Fibroblast of upper back skin (primary cell): ENCODE measurements around the gene CDKL5.

ENCODE experiments used
- DNase-seq: peaks from one replicate; pipeline ENCODE4 v3.0.0-alpha.2; 2013

Gene CDKL5

DNA sequence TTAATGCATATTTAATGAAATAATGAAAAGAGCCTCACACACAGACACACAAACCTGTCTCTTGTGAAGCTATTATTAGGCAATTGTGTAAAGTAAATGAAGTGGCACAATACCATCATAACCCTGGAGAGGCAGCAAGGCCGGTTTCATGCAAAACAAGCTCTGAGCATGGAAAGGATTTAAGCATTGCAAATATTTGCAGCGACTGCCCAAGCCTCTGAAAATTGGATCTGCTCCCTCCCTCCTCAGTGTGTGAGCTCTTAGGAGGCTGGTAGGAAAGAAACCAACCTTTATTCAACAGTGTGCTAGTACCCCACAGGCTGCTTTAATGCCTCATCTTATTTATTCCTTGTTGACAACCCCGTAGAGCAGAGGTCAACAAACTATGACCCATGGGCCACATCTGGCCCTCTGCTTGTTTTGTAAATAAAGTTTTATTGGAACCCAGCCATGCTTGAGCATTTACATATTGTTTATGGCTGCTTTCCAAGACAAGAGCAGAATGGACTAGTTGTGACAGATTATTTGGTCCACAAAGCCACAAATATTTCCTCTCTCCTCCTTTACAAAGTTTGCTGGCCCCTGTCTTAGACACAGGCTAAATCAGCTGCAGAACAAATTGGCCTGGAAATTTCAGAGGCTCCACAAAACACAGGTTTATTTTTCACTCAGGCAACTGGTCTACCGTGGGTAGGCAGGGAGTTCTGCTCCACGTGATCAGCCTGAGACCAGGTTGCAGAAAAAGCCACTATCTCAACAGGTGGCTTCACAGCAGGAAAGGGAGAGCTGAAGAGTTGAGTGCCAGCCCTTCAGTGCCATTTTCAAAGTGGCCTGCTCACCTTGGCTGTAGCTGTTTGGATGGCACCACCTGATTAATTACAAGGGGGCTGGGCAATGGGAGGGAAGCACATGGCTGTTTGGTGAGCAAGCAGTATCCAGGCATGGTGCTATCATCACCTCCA, 229.7 kb downstream of the CDKL5 start:
- DNase-seq: peak; percentile 10

DNA sequence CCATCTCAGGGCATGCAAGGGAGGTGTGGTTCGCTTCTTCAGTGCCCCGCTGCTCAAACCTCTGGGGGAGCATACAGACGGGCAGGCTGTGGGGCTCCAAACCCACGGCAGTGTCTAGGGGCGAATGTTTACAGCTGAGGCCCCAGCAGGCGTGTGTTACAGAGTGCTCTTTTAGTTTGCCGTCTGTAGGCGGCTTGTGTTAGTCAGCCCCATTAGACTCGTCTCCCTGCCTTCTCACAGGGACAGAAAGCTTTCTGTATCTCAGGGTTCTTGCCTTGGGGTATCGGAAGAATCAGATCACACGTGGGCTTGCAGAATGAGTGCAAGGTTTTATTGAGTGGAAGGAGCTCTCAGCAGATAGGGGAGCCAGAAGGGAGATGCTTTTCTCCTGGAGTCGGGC, 235.9 kb downstream of the CDKL5 start:
- DNase-seq: no peak

DNA sequence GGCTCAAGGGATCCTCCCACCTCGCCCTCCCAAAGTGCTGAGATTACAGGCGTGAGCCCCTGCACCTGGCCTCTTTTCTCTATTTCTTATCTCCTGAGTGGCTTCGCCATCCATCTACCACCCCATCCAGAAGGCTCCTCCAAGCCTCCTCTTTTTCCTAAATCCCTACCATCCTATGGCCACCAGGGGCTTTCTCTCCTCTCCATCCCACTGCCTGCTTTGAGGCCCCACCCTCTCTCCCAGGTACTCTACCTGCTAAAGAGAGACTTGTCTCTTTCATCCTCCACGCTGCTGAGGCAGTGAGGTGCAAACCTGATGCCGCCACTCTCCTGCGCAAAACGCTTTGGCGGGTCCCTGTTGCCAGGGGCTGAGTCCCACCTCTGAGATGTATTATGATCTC, 239.5 kb downstream of the CDKL5 start:
- DNase-seq: no peak

DNA sequence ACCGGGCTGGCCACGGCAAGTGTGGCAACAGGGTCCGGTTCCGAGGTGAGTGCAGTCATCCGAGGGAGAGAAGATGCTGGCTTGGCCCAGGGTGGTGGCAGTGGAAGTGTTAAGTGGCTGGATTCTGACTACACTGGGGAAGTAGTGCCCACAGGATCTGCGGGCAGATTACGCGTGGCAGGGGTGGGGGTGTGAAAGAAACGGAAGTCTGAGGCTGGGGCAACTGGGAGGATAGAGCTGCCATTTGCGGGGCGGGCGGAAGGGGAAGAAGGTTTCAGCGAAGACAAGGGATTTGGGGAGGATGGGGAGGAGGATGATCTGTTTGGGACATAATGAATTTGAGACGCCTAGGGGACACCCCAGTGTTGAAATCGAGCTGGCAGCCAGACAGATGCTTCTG, 241.2 kb downstream of the CDKL5 start:
- no peak for DNase-seq

DNA sequence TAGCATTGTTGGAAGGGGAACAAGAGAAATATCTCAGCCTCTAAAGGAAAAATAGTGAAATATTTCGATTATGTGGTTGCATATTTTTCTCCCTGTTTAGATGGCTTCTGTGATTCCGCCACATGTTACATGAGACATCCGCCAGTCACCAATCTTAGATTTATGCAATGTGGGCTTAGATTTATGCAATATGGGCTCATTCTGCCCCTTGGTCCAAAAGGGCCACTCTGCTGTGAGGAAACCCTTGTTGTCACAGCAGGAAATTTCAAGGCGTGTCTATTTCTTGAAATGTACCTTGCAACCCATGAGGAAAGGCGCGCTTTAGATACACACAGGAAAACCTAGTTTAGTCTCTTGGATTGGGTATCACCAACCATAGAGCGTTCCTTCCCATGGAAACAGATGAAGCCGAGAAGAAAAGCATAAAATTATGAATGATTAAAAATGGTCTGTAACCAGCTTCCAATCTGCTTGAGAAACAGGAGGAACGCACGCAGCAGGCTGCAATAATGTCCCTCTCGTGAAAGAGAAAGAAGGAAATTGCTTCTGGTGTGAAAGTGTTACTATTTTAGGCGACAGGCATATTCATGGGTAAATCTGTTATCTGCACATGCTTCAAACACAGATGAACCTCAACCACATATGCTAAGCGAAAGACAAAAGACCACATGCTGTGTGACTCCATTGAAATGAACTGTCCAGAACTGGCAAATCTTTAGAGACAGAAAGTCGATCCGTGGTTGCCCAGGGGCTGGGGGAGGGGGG, 242.8 kb downstream of the CDKL5 start:
- DNase-seq: no peak

DNA sequence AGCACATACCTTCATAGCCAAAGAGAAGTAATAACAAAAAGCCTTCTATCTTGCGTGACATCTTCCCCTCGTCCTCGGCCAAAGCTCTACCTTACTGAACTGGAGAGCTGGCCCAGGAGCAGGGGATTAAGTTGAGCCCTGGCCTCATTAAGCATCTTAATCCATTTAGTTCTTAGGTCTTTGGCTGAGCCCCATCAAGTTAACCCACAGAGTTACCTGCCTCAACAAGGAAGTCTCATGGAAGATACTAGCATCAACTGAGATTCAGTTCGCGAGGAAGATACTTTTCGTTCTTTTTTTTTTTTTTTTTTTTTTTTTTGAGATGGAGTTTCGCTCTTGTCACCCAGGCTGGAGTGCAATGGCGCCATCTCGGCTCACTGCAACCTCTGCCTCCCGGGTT, 246.6 kb downstream of the CDKL5 start, which contains the start of gene RS1:
TSS of gene RS1 (minus strand) at position 101 of the 400 bp plus-strand sequence. CDS start at position 61, 40 bp downstream.
- DNase-seq: no peak

DNA sequence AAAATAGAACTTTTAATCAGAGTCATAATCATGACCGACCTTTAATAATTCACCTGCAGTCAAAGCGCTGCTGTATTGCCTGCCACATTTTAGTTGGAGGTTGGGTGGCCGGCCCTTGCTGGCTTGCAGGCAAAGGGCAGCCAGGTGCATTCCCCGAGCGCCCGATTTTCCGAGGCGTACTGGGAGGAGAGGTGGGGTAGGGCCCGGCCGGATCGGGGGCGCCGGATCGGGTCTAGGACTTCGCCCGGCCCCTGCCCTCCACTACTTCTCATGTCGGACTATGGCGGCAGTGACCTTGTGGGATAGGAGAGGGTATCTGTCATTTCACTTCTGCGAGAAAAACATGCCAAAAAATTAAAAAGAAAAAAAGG, 249.0 kb downstream of the CDKL5 start:
- no peak for DNase-seq

DNA sequence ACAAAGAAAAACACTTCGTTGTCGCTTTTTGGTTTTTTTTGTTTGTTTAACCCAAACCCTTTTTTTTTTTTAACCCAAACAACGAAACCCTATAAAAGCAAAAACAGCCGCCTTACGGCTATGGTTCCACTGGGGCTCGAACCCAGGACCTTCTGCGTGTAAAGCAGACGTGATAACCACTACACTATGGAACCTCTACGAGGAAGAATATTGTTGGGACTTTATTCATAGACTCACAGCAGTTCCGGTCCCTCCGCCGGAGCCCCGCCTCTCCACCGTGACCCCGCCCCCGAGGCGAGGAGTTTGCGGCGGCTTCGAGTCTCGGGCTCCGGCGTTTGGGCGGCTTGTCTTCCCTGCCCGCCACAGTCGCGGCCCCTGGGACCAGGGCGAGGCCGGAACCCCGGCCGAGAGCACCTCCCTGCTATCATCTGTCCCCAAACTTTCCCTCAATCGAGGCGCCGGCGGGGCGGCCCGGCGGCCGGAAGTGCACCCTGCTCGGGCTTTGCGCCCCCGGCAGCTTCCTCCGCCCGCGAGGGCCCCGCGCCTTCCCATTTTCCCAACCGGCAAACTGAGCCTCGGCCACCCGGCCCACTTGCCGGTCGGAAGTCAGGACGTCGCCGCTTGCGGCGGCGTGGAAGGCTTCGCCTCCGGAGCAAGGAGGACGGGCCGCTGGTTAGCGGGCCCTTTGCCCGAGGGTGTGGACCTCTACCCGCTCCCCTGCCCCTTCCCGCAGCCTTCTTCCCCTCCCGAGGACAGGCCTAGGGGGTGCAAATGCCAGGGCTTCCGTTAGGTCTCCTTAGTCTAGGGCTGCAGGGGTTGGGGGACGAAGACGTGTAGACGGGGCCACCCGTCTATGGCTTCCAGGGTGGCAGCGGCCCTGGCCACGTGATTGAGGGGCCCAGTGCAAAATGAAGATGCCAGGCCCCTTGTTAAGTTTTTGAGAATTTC, 249.7 kb downstream of the CDKL5 start:
- DNase-seq: peak; percentile 68

DNA sequence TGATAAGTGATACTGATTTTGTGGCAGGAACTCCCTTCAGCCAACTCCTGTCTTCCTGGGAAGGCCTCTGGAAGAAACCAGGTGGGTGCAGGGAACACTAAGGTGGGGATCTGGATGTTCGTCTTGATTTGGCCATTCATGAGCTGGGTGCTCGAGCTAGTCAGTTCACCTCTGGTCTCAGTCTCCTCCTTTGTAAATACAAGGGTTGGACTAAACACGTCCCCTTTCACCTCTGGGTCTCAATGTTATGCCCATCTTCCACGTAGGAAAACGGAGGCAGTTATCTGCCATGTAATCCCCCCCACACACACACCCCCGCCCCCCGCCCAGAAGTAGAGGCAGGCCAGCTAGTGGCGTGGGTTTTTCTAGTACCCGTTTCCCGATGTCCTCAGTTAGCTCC, 250.6 kb downstream of the CDKL5 start:
- no peak for DNase-seq

DNA sequence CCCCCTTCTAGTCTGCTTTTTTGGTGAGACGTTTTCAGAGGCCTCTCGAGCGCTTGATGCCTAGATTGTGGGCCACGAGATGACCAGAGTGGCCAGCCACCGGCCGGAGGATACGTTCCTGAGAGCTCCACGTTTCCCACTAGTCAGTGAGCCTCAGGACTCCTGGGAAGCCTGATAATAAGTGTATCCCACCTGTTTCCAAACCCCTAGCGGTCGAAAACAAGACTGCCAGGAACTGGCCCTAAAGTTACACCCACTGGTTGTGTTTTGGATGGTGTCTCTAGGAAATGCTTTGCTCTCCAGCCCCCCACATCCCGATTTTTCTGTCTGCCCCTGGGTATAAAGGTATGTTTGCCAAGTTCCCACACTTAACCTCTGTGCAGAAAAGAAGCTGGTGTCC, 251.1 kb downstream of the CDKL5 start:
- peak; percentile 10 for DNase-seq

DNA sequence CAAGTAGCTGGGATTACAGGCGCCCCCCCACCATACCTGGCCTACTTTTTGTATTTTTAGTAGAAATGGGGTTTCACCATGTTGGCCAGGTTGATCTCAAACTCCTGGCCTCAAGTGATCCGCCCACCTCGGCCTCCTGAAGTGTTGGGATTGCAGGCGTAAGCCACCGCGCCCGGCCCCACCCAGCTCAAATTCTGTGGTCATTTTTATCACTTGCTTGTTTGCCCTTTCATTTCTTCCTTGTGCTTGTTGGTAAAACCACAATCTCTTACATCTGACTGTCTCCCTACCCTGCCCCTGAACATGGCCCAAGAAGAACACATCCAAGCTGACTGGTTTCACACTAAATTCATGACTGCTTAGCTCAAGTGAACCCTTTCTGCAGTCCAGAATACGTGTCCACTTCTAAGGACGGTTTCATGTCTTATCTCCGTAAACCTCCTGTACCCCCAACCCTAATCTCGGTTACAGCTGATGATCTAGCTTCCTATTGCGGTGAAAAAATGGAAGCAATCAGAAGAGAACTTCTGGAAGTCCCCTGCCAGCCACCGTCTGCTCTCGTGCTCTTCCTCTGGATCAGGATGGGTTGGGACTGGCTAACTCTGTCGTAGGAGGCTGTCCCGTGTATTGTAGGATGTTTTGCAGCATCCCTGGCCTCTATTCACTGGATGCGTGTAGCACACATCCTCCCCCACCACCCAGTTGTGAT, 251.9 kb downstream of the CDKL5 start:
- DNase-seq: no peak

DNA sequence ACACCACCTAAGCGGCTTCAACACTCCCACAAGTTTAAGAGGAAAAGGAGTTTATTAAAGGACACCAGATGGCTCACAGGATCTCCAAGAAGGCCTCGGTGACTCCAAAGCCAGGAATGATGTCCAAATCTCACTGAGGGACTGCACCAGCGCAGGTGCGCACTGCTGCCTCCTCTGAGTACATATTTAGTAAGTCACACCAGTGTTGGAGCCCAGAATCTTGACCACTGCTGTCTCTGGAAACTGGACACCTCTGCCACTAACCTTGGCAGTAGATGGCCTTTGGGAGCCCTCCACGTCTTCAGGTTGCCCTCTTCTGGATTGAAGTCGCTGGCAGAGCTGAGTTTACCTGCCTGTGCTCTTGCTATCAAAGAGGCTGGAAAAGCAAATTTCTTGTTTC, 256.6 kb downstream of the CDKL5 start:
- no peak for DNase-seq

DNA sequence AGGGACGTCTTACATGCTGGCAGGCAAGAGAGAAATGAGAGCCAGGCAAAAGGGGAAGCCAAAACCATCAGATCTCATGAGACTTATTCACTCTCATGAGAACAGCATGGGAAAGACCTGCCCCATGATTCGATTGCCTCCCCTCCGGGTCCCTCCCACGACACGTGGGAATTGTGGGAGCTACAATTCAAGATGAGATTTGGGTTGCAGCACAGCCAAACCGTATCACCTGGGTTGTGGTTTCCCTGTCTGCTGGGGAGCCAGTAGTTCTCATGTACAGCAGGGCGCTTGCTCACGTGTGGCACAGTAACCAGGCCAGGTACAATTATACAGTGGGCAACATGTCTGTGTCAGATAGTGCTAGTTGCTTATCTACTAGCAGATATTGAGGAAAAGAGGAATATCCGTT, 257.6 kb downstream of the CDKL5 start:
- DNase-seq: no peak

DNA sequence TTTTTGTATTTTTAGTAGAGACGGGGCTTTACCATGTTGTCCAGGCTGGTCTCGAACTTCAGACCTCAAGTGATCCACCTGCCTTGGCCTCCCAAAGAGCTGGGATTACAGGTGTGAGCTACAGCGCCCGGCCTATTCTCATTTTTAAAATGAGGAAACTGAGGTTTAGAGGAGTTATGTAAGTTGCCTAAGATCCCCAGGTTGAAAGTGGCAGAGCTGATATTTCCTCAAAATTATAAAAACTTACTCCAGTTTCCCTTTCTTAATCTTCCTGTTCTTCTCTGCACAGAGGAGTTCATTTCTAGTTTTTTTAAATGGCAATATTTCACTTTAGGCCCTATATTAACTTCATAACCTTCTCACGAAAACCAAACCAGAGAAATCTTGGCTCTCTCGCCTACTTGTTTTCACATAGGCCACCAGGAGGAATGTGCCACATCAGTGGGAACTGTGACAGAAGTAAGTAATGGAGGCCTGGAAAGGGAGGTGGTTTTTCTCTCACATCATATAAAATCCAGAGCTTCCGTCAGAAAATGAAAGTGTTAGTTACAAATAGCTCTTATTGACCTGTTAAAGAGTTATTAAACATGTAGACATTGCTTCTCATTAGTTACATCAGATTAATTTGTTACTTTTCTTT, 262.6 kb downstream of the CDKL5 start:
- no peak for DNase-seq

DNA sequence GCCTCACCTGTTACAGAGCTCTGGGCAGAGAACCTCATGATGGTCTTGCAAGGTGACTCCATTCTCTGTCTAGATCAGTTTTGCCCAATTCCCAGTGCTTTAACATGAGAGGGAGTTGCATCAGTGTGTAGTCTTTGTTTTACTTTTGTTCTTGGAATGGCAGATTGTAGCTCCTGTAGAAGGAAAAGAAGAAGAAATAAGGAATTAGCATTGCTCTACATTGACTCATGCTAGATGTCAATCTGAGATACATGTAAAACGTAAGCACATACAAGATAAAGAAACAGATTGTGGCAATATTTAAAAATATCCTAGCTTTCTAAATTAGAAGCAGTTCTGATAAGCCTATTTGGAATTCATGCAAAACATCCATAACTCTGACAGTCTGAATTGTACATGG, 266.0 kb downstream of the CDKL5 start:
- no peak for DNase-seq

DNA sequence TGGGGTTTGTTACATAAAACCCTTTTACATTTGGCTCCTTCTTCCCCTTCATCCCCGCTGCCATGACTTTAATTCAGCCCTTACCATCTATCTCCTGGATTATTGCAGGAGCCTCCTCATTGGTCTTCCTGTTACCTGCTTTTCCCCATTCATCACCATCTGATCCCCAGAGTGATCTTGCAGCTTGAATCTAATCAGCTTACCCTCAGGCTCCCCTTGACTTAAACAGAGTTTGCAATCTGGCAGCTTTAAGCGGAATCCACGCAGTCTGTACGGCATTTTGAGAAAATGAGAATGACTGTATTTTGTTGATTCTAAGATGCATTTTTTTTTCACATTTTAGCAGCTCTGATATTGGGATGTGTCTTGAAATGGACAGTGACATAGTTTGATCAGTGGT, 267.1 kb downstream of the CDKL5 start:
- no peak for DNase-seq

DNA sequence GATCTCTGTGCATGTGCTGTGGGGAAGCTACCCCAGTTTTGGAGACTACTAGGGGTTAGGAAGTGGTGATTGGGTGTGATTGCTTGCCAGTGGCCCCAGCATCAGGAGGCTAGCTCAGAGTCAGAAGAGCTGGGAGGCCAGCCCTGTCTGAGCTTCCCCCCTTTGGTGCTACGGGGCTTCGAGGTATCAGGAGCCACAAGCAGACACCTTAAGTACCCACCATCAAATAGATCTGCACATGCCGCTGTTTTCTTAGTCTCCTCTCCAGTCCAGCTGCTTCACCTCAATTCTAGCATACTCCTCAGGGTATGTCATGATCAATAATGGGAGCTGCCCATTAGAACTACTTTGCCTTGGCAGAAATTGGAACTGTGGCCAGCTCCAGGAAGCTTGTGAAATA, 271.2 kb downstream of the CDKL5 start:
- DNase-seq: no peak

DNA sequence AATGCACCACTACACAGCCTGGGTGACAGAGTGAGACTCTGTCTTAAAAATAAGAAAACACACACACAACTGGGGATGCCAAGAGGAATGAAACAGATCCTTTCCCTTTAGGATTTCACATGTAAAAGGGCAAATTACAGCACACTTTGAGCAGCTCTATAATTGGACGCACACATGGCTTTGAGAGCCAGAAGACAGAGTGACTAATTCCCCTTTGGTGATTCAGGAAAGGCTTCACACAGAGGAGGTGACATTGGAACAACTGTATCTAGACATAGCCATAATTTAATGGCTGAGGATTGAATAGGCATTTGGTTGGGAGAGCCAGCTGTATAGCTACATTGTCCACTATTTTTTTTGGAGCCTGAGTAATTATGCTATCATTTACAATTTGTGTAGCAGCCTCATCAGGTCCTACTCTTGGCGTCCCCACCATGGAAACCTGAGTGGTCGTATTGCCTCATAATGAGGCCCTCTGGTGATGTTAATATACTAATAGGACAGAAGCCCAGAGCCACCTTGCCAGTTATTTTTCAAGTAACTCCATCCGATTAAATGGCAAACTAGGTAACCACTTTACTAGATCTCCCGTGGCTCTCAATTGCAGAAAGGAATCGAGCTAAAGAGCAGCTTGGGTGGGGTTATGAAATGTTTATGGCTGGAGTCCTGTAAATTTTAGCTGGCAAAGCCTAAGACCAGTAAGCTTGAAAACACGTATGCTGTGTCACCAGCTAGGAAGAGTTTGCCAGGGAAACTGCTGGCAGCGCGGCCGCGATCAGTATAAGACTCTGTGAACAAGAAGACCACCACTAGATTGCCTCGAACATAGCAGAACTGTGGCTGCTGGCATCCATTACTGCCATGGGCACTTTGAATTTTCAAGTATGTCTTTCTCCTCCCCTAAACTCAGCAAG, 273.6 kb downstream of the CDKL5 start:
- DNase-seq: no peak

DNA sequence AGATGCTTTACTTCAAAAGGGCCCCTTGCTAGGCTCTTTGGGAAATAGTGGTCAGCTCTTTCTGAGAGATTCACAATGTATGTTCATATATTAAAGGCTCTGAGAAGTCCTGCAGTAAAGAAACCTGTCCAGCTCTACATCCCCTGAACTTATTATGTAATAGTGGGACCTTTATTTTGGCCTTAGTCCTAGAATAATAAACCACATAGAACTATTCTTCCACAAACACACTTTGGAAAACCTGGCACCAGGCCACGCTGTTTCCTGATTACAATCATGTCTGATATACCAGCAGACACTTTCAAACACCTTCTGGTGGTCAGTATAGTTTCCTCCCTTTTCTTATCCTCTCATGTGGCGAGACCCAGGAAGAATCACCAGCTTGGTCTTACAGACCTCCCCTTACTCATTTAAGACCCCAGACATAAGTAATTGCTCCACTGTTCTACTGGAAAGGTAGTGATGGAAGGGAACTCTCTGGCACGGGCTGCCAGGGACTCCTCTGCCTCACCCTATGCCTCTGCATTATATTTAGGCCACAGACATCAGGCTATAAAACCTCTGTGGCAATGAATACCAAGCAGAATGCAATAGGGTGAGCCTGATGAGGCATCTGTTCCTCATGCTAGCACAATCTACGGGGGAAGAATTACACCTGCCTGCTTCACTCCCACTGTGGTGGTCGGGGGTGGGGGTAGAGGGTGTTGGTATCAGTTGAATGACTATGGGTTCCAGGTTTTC, 276.4 kb downstream of the CDKL5 start:
- DNase-seq: no peak
